K562 (cell line): ENCODE results near the gene DTNBP1. TPM values are rescaled to one million over a fixed set of nuclear protein-coding genes. Genes with fewer than 3 reads are reported as not detected.

Source experiments
- BCL6 ChIP-seq: fragments of 250-450 bp; sonication (Bioruptor Pico); IDR thresholded peaks from 2 replicates; pipeline ENCODE4 v1.4.0; 2020
- CBFA2T2 ChIP-seq: fragments of 450-650 bp; conservative IDR thresholded peaks from 2 replicates; pipeline ENCODE4 v1.6.1; 2017; ENCODE audit warnings: mild to moderate bottlenecking
- CBFA2T3 ChIP-seq: fragments of 450-650 bp; IDR thresholded peaks from 2 replicates; pipeline ENCODE4 v1.6.1; 2017
- E2F4 ChIP-seq: sonication (generic); formaldehyde crosslinking; IDR thresholded peaks from 2 replicates; pipeline ENCODE4 v1.8.0; 2022; ENCODE audit warnings: mild to moderate bottlenecking, low read depth, missing genetic modification reagents
- ELF1 ChIP-seq: fragments of 200-800 bp; sonication (Bioruptor generic); IDR thresholded peaks from 2 replicates; pipeline ENCODE4 v1.6.1; 2016; ENCODE audit warnings: missing genetic modification characterization, missing compliant biosample characterization
- HCFC1 ChIP-seq: IDR thresholded peaks from 2 replicates; pipeline ENCODE4 v1.6.1; 2012; ENCODE audit warnings: low read depth, low read length, improper control_type of control experiment
- HDAC3 ChIP-seq: fragments of 450-650 bp; IDR thresholded peaks from 2 replicates; pipeline ENCODE4 v1.6.1; 2018; ENCODE audit warnings: borderline replicate concordance, mild to moderate bottlenecking, moderate library complexity; ENCODE audit not compliant: partially characterized antibody
- KLF10 ChIP-seq: fragments of 250-450 bp; sonication (Bioruptor Pico); IDR thresholded peaks from 2 replicates; pipeline ENCODE4 v1.6.1; 2021; ENCODE audit warnings: matching md5 sums
- MXD1 ChIP-seq: fragments of 250-450 bp; sonication (Bioruptor Pico); IDR thresholded peaks from 2 replicates; pipeline ENCODE4 v1.8.0; 2021; ENCODE audit warnings: borderline replicate concordance, mild to moderate bottlenecking, moderate library complexity; ENCODE audit not compliant: poor library complexity, severe bottlenecking
- MXI1 ChIP-seq: IDR thresholded peaks from 2 replicates; pipeline ENCODE4 v1.6.1; 2011; ENCODE audit warnings: low read depth, mild to moderate bottlenecking, improper control_type of control experiment, low read length
- NCOR1 ChIP-seq: fragments of 450-650 bp; IDR thresholded peaks from 2 replicates; pipeline ENCODE4 v1.6.1; 2016; ENCODE audit warnings: mild to moderate bottlenecking, moderate library complexity
- NFE2L1 ChIP-seq: fragments of 450-650 bp; IDR thresholded peaks from 2 replicates; pipeline ENCODE4 v1.6.1; 2016; ENCODE audit warnings: missing genetic modification characterization, low read depth, mild to moderate bottlenecking, missing compliant biosample characterization, moderate library complexity, borderline replicate concordance
- PREB ChIP-seq: sonication (generic); formaldehyde crosslinking; IDR thresholded peaks from 2 replicates; pipeline ENCODE4 v1.8.1; 2023; ENCODE audit warnings: mild to moderate bottlenecking, missing genetic modification reagents
- SAP30 ChIP-seq: fragments of 200-600 bp; sonication (generic); IDR thresholded peaks from 2 replicates; pipeline ENCODE4 v1.6.1; 2012; ENCODE audit warnings: borderline replicate concordance, low read depth, mild to moderate bottlenecking, moderate library complexity, low read length, control low read depth, inconsistent platforms; ENCODE audit not compliant: insufficient read depth, poor library complexity, severe bottlenecking
- TCF15 ChIP-seq: fragments of 250-450 bp; sonication (Bioruptor Pico); IDR thresholded peaks from 2 replicates; pipeline ENCODE4 v1.8.0; 2022; ENCODE audit warnings: moderate library complexity, mild to moderate bottlenecking, inconsistent platforms
- TRIM25 ChIP-seq: fragments of 450-650 bp; IDR thresholded peaks from 2 replicates; pipeline ENCODE4 v1.7.0; 2016; ENCODE audit warnings: borderline replicate concordance
- ZFP1 ChIP-seq: fragments of 450-650 bp; formaldehyde crosslinking; IDR thresholded peaks from 2 replicates; pipeline ENCODE4 v1.4.0; 2020; ENCODE audit warnings: mild to moderate bottlenecking, mixed read lengths
- polyA plus RNA-seq, 8 experiments: library from polyadenylated mRNA; depleted of rRNA in 4 of 8; stranded (reverse) in 5 of 8; unstranded in 3 of 8; fragments of >200 nt; fragmentation: Nextera tagmentation in 2 of 8; fragmentation: Illumina TruSeq in 1 of 8; extraction: Ambion mirVana in 2 of 8; extraction: Trizol in 1 of 8; gene quantifications; 2 replicates each; pipeline versions ENCODE4 v1.2.1 to v1.2.3, GENCODE V29; 2011 to 2014; ENCODE audit warnings: inconsistent platforms in 1 of 8, missing spikeins in 1 of 8
- total RNA-seq, 7 experiments: library from RNA; depleted of rRNA in 6 of 7; stranded (reverse); fragments of >200 nt in 6 of 7; fragmentation: Illumina TruSeq in 2 of 7; extraction: Trizol in 2 of 7; gene quantifications; 2 replicates each; pipeline versions ENCODE4 v1.2.1 to v1.2.3, GENCODE V29; 2011 to 2021; ENCODE audit warnings: low replicate concordance in 1 of 7

DTNBP1 gene
- total and polyA plus RNA-seq, 9 of the 15 experiments (the other 6 are each of a cell fraction or from before 2014, with no cell fraction given), result 16.7 to 54.5 (median 21.4) TPM

- no peak for TF ChIP-seq PREB (CRISPR knock-in tag)
- TF ChIP-seq NFE2L1 (tag), result no peak
- no peak for TF ChIP-seq E2F4
- TF ChIP-seq KLF10 (CRISPR knock-in tag), result no peak
- TF ChIP-seq MXI1, result no peak
- peak; percentile 68 for TF ChIP-seq CBFA2T3
- TF ChIP-seq CBFA2T2, result peak; percentile 42; the same call in 1 of the 2 replicates
- TF ChIP-seq HDAC3, result peak; percentile 61
- no peak for TF ChIP-seq TRIM25
- no peak for TF ChIP-seq TCF15
- TF ChIP-seq MXD1 (CRISPR knock-in tag), result no peak
- TF ChIP-seq HCFC1, result no peak
- no peak for TF ChIP-seq SAP30
- TF ChIP-seq BCL6 (CRISPR knock-in tag), result no peak
- peak; percentile 68 for TF ChIP-seq NCOR1
- TF ChIP-seq ELF1 (tag), result no peak
- TF ChIP-seq ZFP1 (CRISPR knock-in tag), result no peak
Measured at GRCh38 chr6:15569035-15569995, 93.5 kb downstream of the DTNBP1 start (continued).
